Activated CD4-positive, CD25-positive, alpha-beta regulatory T cell treated with anti-CD3 and anti-CD28 coated beads, Interleukin-2, amount 50 U/mL, for 16 hours (primary cell): ENCODE measurements around the gene LSMEM2.
"Not testable (repeated sequence)": the region's sequence is repeated elsewhere in the genome, so short reads cannot be mapped to it uniquely, and the experiment has no call there.

ENCODE experiments used
- DNase-seq: peaks from one replicate; pipeline ENCODE4 v3.0.0-alpha.2; 2020; ENCODE audit warnings: low read depth, low spot score

Gene LSMEM2

GRCh38 chr3:50264964-50265485 lies 13.9 kb upstream of the LSMEM2 start:
- no peak for DNase-seq

GRCh38 chr3:50265571-50265970 lies 13.3 kb upstream of the LSMEM2 start:
- no peak for DNase-seq

GRCh38 chr3:50266017-50266416 lies 12.9 kb upstream of the LSMEM2 start:
- DNase-seq = no peak

DNA sequence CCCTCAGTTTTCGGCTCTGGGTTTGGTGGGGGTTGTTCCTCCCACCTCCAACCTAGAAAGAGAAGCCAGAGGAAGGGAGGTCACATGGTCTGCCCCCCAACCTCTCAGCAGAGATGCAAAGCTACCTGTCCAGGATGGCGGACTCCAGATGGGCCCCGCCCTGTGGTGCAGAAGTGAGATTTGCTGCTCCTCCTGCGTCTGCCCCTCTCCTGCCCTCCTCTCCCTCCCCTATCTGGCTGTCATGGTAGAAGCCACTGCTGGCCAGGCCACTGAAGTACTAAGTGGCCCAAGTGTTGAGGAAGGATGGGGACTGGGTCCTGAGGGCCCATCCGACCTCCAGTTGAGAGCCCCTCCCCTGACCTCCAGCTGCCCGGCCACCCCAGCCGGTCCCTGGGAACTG lies 12.1 kb upstream of the LSMEM2 start:
- DNase-seq = no peak

- no peak for DNase-seq
These were observed 11.5 kb upstream of the LSMEM2 start for GRCh38 chr3:50267280-50267913.

DNA sequence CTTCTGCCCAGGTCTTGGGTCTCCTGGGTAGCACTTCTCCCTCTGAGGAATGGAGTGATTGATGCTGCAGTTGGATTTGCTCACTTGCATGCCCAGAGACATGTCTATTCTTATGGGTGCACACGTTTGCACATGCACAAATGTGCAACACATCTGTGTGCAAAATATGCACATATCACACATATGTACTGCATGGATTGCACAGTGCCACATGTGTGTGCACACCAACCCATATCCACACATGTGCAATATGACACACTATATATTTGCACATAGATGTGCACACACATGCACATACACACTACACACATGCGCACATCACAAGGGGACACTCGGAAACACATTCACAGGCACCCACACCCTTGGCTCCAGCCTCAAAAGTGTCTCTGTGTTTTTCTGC lies 10.6 kb upstream of the LSMEM2 start:
- no peak for DNase-seq

- DNase-seq = no peak
These were observed 10.0 kb upstream of the LSMEM2 start, which contains the start of gene SEMA3B for GRCh38 chr3:50268703-50269451. TSS of gene SEMA3B (plus strand) at chr3:50269147. CDS start at chr3:50269241, 94 bp downstream.

DNA sequence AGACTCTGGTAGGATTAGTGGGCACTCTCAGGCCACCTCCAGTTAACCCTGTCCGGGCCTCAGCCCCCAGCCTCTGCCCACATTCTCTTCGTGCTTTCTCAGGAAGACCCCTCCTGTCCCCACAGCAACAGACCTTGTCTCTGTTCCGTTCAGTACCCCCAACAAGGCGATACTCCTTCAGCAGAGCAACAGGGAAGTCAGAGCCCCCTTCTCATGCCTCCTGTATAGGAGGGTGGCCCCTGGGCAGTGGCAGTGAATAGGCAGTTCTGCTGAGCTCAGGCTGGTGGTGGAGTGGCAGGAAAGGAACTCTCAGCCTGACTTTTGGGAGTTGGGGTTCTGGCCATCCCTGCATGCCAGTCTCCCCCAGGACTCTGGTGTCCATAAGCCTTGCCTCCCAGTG lies 9.4 kb upstream of the LSMEM2 start:
- DNase-seq = no peak

DNA sequence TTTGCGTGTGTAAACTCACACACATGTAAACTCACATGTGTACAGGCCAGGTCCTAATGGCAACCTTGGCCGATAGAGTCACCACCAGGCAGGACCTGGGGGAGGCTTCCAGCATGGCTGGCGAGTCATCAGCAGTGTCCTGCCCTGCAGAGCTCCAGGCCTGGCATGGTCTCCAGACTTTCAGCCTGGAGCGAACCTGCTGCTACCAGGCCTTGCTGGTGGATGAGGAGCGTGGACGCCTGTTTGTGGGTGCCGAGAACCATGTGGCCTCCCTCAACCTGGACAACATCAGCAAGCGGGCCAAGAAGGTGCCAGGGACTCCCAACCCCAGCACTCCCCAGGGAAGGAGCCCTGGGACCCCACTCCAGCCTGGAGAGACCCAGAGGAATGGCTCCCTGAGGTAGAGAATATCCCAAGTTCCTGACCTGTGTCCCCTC lies 8.9 kb upstream of the LSMEM2 start:
- no peak for DNase-seq

DNA sequence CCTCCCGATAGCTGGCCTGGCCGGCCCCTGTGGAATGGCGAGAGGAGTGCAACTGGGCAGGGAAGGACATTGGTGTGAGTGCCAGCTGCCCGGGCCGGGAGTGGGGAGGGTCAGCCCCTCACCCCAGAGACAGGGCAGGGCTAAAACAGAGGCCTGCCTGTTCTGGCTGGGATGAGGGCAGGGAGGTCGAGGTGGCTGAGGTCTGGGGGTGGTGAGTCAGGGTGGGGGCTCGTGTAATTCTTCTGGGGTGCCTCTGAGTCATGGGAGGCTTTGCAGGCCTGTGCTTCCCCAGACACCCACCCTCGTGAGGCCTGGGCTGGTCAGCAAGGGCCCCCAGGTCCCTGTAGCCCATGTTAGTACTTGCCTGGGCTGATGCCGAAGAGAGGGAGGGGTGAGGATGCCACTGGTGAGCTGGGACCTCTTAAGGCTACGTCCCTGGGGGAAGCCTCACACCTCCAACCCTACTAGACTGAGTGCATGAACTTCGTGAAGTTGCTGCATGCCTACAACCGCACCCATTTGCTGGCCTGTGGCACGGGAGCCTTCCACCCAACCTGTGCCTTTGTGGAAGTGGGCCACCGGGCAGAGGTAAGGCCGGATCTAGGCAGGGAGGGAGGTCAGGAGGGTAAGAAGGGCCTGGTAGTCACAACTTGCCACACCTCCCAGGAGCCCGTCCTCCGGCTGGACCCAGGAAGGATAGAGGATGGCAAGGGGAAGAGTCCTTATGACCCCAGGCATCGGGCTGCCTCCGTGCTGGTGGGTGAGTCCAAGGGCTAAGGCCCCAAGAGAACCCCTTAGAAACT lies 8.3 kb upstream of the LSMEM2 start:
- DNase-seq = no peak

GRCh38 chr3:50271314-50271936 lies 7.5 kb upstream of the LSMEM2 start:
- no peak for DNase-seq

- not testable (repeated sequence) for DNase-seq
These were observed 6.4 kb upstream of the LSMEM2 start for GRCh38 chr3:50272538-50272910.

GRCh38 chr3:50272911-50273688 lies 5.8 kb upstream of the LSMEM2 start:
- DNase-seq = peak; percentile 77

GRCh38 chr3:50273689-50274065 lies 5.2 kb upstream of the LSMEM2 start:
- DNase-seq = no peak

- peak; percentile 55 for DNase-seq
These were observed 4.3 kb upstream of the LSMEM2 start for GRCh38 chr3:50274371-50275104.

DNA sequence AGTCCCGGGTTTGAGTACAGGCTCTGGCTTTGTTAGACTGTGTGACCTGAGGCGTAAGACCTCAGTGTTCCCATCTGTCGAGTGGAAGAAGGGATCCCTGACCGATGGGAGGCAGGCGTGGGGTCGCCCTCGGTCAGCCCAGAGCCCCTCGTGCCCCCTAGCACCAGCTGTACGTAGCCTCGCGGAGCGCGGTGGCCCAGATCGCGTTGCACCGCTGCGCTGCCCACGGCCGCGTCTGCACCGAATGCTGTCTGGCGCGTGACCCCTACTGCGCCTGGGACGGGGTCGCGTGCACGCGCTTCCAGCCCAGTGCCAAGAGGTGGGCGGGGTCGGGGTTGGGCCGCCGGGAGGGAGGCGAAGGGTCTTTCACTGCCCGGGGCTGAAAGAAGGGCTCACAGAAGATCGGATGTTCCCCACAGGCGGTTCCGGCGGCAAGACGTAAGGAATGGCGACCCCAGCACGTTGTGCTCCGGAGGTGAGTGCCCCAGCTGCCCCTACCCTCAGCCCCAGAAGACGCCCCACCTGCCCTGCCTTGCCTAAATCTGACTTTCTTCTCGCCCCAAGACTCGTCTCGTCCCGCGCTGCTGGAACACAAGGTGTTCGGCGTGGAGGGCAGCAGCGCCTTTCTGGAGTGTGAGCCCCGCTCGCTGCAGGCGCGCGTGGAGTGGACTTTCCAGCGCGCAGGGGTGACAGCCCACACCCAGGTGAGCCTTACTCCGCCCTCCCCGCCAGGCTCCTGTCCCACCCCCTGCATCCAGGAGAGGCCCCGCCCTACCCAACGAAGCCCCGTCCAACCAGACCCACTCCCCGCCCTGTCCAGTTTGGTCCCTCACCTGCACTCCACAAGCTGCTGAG lies 3.5 kb upstream of the LSMEM2 start:
- no peak for DNase-seq

- DNase-seq = no peak
These were observed 2.7 kb upstream of the LSMEM2 start for GRCh38 chr3:50275996-50276761.

GRCh38 chr3:50276762-50277101 lies 2.2 kb upstream of the LSMEM2 start:
- DNase-seq = no peak
